LHCN-M2 (cell line): ENCODE results near the gene GANAB. TPM values are rescaled to one million over a fixed set of nuclear protein-coding genes. Genes with fewer than 3 reads are reported as not detected.
"Not testable (repeated sequence)": the region's sequence is repeated elsewhere in the genome, so short reads cannot be mapped to it uniquely, and the experiment has no call there.

Source experiments
- DNase-seq: peaks from one replicate; pipeline ENCODE4 v3.0.0-alpha.2; 2012; ENCODE audit warnings: low read depth
- total RNA-seq: library from RNA; depleted of rRNA; stranded (reverse); fragments of >200 nt; gene quantifications from 2 replicates; pipeline ENCODE4 v1.2.3, GENCODE V29; 2014

GANAB gene
- total RNA-seq, 1 experiment from 2014 or later: 299 TPM

GRCh38 chr11:62621567-62622470, 24.6 kb downstream of the GANAB start, which contains the start of gene B3GAT3:
TSS of gene B3GAT3 (minus strand) at chr11:62621986. CDS start at chr11:62621947, 39 bp downstream.
- peak; percentile 97 for DNase-seq

GRCh38 chr11:62621027-62621566, 25.3 kb downstream of the GANAB start:
- no peak for DNase-seq

- not testable (repeated sequence) for DNase-seq
Observed at GRCh38 chr11:62616957-62617356, 29.5 kb downstream of the GANAB start.

- DNase-seq: no peak
Observed at GRCh38 chr11:62615521-62615920, 30.9 kb downstream of the GANAB start.

GRCh38 chr11:62614275-62614674, 32.1 kb downstream of the GANAB start:
- no peak for DNase-seq

- no peak for DNase-seq
Observed at GRCh38 chr11:62613291-62613778, 33.1 kb downstream of the GANAB start.

- DNase-seq: peak; percentile 92
Observed at GRCh38 chr11:62612366-62613290, 33.8 kb downstream of the GANAB start, which contains the start of the genes EML3 and ROM1. TSS of gene EML3 (minus strand) at chr11:62612775. CDS start at chr11:62612457, 318 bp downstream. TSS of gene ROM1 (plus strand) at chr11:62613257. CDS start at chr11:62613282, 25 bp downstream.

DNA sequence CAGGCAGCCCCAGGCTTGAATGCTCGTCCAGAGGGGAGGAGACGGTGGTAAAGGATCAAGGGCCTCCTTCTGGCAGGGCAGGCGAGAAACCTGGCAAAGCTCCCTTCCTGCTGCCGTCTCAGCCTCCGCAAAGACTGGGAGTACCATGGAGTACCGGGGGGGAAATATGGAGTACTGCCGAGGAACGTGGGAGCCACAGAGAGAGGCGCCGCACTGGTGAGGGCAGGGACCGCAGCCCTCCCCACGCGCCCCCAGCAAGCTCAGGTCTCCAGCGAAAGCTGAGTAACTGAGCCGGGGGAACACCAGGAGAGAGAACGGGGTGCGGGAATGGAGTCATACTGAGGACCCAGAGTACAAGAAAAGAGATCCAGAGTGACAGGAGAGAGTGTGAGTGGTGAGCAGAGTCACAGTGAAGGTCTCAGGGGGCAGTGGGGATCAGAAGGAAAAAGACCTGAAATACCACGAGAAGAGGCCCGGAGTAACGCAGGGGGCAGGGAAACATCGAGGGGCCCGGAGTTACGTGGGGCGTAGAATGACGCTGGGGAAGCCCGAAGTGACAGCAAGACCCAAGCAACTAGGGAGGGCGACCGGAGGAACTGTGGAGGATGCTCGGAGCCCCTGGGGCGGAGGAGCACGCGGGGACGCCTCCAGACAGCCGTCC, 34.6 kb downstream of the GANAB start:
- DNase-seq: peak; percentile 69

- DNase-seq: no peak
Observed at GRCh38 chr11:62610814-62611704, 35.4 kb downstream of the GANAB start.

DNA sequence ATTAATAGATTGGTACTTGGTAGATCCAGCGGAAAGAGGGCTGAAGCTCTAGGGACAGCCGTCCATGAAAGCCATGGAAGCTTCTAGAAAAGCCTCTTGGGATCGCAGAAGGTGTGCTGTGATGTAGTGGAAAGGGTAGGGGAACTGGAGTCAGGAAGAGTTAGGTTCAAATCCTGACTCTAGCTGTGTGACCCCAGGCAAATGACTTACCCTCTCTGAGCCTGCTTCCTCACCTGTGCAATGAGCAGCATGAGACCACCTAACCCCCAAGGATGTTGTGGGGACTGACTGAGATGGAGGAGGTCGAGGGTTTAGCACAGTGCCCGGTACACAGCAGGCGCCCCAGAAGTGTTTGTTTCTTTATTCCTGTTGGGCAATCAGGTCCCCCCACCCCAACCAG, 36.0 kb downstream of the GANAB start:
- no peak for DNase-seq

- DNase-seq: no peak
Observed at GRCh38 chr11:62608776-62609175, 37.6 kb downstream of the GANAB start.

GRCh38 chr11:62607714-62608113, 38.7 kb downstream of the GANAB start:
- peak; percentile 93 for DNase-seq

GRCh38 chr11:62605902-62606301, 40.5 kb downstream of the GANAB start:
- no peak for DNase-seq

DNA sequence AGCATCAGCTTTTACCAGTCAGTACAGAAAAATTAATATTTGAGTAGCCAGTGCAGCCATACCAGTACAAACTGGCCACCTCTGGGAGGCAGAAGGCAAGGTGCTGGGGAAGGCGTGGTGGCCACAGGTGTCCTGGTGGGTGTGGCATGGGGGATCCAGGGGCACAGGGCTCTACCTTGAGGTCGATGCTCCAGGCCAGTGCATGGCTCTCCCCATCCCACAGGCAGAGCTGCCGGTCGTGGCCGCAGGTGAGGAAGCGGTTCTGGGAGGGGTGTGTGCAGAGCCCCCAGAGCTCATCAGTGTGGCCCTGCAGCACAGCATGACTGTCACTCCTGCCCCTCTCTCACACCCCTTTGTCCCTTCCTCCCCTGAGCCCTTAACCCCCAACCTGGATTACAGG, 40.9 kb downstream of the GANAB start:
- no peak for DNase-seq

- no peak for DNase-seq
Observed at GRCh38 chr11:62604460-62605120, 41.8 kb downstream of the GANAB start.

GRCh38 chr11:62603776-62604299, 42.6 kb downstream of the GANAB start:
- DNase-seq: no peak

DNA sequence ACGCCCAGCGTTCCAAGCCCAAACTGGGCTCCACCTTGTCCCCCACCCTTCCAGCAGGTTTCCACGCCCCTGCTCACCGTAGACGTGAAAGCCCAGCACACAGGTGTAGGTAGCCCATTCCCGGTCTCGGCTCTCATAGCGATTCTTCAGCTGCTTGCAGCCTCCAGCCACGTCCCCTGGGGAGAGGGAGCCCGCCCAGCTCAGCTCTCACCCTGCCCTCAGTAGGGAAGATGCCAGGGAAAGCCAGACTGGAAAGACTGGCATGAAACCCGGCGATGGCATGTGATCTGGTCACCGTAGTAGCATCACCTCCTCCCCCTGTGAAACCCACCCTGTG, 43.4 kb downstream of the GANAB start:
- DNase-seq: no peak

- no peak for DNase-seq
Observed at GRCh38 chr11:62602141-62603071, 44.0 kb downstream of the GANAB start.
